Cardiac septum (tissue), 1 donor: ENCODE data around the gene EEIG1. TPM values are rescaled to one million over a fixed set of nuclear protein-coding genes. Genes with fewer than 3 reads are reported as not detected.

ENCODE experiments used
- DNase-seq: peaks from one replicate; pipeline ENCODE4 v3.0.0-alpha.2; 2020; ENCODE audit warnings: low spot score
- intact Hi-C: fragments of 100-400 bp; cut with DNase I; formaldehyde crosslinking; loops from one replicate; pipeline ENCODE4 v1.14.0; 2022
- total RNA-seq: library from RNA; stranded (reverse); fragmentation: NEBNext Ultra II Directional; extraction: Animal tissue kit (Norgen Biotek cat#: 25700); gene quantifications from one replicate; pipeline ENCODE4 v1.2.1, GENCODE V29; 2021
- donor health status: DM: no; HTN: no; CAD: no.

The EEIG1 gene
- total RNA-seq, 1 donor from 2014 or later: 24.1 TPM

GRCh38 chr9:127963359-127964064, 17.3 kb downstream of the EEIG1 start:
- DNase-seq: no peak
- intact Hi-C loops: no loop called here

DNA sequence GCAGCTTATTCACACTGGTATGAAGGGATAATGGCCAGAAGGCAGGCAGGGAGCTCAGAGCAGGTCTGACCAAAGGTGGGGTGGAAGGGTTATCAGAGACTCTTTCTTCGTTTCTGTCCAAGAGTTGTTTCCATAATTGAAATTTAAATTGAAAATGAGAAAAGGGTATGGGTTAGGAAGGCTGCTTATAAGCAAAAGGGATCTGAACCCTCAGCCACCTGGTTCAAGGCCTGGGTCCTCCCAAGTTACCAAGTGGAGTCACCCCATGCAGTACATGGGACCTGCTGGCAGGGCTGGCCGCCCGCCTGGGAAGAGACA, 17.8 kb downstream of the EEIG1 start:
- DNase-seq: no peak
- intact Hi-C loops: no loop called here

DNA sequence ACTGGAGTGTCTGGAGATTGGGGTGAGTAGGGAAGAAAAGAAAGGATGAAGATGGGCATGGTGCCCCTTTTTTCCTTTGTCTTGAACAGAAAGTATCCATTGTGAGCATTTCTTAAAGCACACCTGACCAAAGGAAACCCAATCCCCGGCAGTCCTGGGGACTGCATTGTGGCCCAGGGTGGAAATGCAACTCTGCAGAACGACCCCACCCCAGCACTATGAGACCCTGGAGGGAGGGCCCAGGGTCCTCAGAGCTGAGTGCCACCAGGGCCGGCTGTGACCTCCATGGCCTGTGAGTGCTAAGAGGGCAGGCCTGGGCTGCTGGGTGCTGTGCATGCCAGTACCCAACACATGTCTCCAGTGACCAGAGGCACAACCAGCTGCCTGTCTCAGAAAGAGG, 18.5 kb downstream of the EEIG1 start:
- intact Hi-C loops: no loop called here
- DNase-seq: no peak

- intact Hi-C loops: no loop called here
These were observed 19.1 kb downstream of the EEIG1 start for GRCh38 chr9:127961613-127962155.

DNA sequence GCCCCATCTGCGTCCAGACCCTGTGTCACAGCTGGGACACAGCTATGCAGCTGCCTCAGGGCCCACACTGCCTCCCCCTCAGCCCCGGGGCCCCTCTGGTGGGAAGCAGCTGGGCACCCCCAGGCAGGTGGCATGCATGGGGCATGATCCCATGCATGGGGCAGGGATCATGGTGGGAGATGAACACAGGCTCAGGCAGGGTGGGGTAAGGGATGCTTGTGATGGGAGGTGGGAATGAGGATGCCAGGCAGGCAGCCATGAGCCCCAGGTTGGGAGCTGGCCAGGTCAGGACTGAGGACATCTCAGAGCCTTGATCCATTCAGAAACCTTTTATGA, 19.7 kb downstream of the EEIG1 start:
- intact Hi-C loops: no loop called here
- no peak for DNase-seq

More at GRCh38 chr9:127961613-127962155, 19.1 kb downstream of the EEIG1 start:
- DNase-seq: no peak

GRCh38 chr9:127960410-127961154, 20.2 kb downstream of the EEIG1 start:
- intact Hi-C loops: no loop called here
- no peak for DNase-seq

GRCh38 chr9:127959841-127960409, 20.9 kb downstream of the EEIG1 start:
- no peak for DNase-seq
- intact Hi-C loops: no loop called here

DNA sequence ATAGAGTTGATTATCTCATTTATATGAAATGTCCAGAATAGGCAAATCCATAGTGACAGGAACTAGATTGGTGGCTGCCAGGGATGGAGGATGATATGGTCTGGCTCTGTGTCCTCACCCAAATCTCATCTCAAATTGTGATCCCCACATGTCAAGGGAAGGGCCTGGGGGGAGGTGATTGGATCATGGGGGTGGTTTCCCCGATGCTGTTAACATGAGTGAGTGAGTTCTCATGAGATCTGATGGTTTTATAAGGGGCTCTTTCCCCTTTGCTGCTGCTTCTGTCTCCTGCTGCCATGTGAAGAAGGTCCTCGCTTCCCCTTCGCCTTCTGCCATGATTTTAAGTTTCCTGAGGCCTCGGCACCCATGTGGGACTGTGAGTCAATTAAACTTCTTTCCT, 21.4 kb downstream of the EEIG1 start:
- no peak for DNase-seq
- intact Hi-C loops: no loop called here

GRCh38 chr9:127958728-127959127, 22.1 kb downstream of the EEIG1 start:
- intact Hi-C loops: no loop called here
- DNase-seq: no peak

DNA sequence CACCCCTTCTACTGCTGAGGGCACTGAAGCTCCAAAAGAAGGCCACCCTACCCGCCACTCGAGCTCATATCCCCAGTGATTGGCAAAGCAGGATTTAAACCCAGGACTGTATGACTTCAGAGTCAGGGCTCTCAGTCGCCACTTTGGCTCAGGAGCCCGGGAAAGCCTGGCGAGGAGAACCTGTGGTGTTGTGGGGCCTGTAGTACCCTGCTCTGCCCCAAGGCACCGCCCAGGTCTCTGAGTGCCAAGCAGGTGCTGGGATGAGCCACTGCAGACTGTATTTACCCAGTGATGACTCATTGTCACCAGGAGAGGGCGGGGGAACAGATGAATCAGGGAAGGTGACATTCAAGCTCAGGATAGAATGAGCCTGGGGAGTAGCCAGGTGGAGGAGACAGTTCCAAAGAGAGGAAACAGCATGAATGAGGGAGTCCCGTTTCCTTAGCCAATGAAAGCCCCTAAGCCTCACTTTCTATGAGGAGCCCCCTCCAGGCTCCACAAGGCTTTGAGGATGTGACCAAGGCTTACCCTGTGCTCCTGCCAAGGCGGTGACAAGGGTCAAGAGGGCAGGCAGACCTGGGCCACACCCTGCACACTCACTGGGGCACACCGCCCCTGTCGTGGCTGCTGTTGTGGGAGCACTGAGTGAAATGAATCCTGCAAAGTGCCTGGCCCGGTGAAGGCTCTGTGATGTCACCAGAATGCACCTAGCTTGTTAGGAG, 25.3 kb downstream of the EEIG1 start:
- DNase-seq: no peak

DNA sequence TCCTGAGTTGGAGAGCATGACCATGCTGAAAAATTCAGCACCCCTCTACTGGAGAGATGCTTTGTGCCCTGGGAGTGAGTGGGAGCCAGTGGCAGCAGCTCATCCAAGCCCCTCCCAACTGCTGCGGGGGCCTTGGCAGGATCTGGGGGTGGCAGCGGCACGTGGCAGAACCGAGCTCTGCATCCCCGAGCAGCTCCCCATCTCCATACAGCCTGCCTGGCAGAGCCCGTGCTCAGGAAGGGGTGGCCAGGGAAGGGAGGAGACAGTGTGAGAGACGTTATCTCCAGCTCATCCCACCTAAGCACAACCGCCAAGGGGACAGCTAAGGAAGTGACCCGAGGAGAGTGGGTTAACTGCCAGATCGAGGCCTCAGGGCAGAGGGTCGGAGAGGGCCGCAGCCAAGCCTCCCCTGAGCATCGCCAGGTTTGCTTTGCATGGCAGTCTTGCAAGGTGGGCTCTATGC, 25.9 kb downstream of the EEIG1 start:
- intact Hi-C loops: no loop called here
- DNase-seq: no peak

More for the DNA sequence above, 25.3 kb downstream of the EEIG1 start:
- intact Hi-C loops: no loop called here

- no peak for DNase-seq
- intact Hi-C loops: no loop called here
These were observed 26.9 kb downstream of the EEIG1 start for GRCh38 chr9:127953768-127954505.

DNA sequence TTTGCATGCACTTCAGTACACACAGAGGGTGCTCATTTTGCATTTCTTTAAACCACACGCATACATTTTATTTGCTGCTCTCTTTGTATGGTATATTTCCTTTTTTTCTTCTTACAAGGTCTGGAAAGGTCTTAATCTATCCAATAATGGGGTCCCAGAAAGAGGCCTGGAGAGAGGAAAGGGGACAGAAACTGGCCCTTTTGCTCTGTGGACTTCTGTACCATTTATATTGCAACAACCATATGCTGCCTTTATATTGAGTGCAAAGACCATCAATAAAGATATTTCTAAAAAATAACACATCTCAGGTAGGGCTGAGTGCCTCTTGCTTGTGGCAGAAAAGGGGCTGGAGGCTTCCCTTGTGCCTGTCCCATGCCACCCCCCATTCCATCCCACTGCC, 27.6 kb downstream of the EEIG1 start:
- intact Hi-C loops: no loop called here
- DNase-seq: no peak

DNA sequence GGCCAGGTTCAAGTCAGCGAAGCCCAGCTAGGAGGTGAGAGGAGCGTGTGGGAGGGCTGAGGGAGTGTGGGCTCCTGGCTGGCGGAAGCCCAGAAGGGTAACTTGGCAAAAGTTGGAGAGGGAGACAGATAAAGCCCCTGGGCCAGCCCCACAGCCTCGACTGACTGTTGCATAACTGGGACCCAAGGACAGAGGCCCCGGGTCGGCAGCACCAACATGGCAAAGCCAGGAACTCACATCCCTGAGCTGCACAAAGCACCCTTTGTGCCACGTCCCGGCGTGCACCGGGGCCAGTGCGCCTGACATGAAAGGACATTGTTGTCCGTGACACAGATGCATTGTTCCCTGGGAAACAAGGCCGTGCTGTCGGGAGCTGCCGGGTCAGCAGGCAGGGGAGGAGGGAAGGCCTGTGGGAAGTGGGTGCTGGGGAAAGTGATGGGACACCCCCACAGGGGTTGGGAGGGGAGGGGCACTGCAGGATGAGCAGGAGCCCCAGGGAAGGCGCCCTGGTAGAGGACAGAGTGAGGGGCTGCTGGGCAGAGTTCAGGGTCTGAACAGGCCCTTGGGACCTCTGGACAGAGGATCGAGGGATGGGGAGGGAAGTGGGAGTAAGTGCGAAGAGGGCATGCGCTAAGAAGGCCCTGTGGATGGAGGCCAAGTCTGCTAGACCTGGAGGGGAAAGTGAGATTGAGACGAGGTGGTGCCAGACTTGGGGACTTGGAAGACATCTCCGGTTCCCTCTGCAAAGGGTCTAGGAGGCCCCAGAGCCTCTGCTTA, 30.1 kb downstream of the EEIG1 start:
- intact Hi-C loops: loop anchor here (2.0 kb wide), 2 partner anchors 22 to 30 kb away; partner anchors contain the start of gene EEIG1
- peak; percentile 85 for DNase-seq

GRCh38 chr9:127949827-127950512, 30.8 kb downstream of the EEIG1 start:
- intact Hi-C loops: loop anchor here (2.0 kb wide), 2 partner anchors 23 to 31 kb away; partner anchors contain the start of gene EEIG1
- DNase-seq: no peak

DNA sequence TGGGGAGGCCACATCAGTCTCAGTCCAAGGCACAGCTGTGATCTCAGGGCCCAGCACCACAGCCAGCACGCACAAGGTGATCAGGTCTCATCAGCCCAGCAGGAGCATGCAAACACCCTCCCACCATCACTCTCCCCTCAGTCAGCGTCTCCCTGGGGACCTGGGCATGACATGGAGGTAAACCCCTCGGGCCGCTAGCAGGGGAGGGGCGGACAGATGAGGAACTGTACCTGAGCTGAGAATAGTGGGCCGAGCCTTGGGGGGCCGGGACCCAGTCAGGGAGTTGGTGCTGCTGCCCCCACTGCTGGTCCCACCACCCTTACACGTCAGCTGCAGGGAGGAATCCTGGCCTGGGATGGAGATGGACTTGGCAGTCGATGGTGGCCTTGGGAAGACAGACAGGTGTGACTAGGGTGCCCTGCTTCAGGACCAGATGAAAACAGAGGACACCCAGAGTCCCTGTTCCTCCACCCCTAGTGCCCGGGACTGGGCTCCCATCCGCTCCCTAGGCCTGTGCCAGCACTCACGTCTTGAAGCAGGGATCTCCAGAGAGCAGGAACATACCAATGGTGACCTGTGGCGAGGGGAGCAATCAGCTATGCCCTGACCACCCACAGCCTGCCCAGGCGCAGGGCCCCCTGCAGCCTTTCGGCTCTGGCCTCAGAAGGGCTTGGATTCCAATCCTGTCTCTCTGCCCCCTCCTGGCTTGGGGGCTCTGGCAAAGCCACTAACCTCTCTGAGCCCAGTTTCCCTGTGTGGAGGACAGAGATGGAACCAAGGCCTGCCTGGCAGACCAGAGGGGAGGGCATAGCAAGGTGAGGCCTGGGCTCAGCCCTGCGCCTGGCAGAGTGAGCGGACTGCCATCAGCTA, 32.7 kb downstream of the EEIG1 start:
- intact Hi-C loops: no loop called here
- DNase-seq: no peak

- intact Hi-C loops: no loop called here
- no peak for DNase-seq
These were observed 34.1 kb downstream of the EEIG1 start for GRCh38 chr9:127946728-127947127.
